ENCODE measurements around the gene DAPK1. TPM values are rescaled to one million over a fixed set of nuclear protein-coding genes. Genes with fewer than 3 reads are reported as not detected.

The DAPK1 gene
- total RNA-seq, 1 experiment from 2014 or later: 19.7 TPM

- intact Hi-C loops (cut with micrococcal nuclease): no loop called here
- peak overlapping the region; percentile 64 for H3K27ac Mint-ChIP-seq (ENCODE audit: low read depth, unreplicated experiment)
- ChIA-PET POLR2A (no interaction called here), CTCF (no interaction called here)
- no peaks in the 10 kb centered on the region for H3K27me3 Mint-ChIP-seq (ENCODE audit: insufficient read depth, unreplicated experiment)
- no peak for TF ChIP-seq CTCF (IDR thresholded peaks at IDR 0.05; ENCODE audit: unreplicated experiment)
- peak; percentile 38 for DNase-seq (ENCODE audit: unreplicated experiment)
- H3K4me3 Mint-ChIP-seq (ENCODE audit: unreplicated experiment): peak overlapping the region; percentile 45
- peaks cover 9% of the 10 kb centered on the region for H3K4me1 Mint-ChIP-seq (ENCODE audit: insufficient read depth, unreplicated experiment)
- no peaks in the 10 kb centered on the region for H3K9me3 Mint-ChIP-seq (ENCODE audit: unreplicated experiment)
- H3K36me3 Mint-ChIP-seq (ENCODE audit: insufficient read depth, unreplicated experiment): no peaks in the 10 kb centered on the region
- no TSS peak for BruUV-seq (replicated peaks)
Observed at GRCh38 chr9:87592554-87593358, 95.1 kb downstream of the DAPK1 start.

GRCh38 chr9:87593359-87593980, 95.8 kb downstream of the DAPK1 start:
- Mint-ChIP-seq H3K27me3 (ENCODE audit: insufficient read depth, unreplicated experiment) (no peaks in the 10 kb centered on the region), H3K4me3 (ENCODE audit: unreplicated experiment) (no peak overlapping the region), H3K4me1 (ENCODE audit: insufficient read depth, unreplicated experiment) (peaks cover 9% of the 10 kb centered on the region), H3K9me3 (ENCODE audit: unreplicated experiment) (no peaks in the 10 kb centered on the region), H3K27ac (ENCODE audit: low read depth, unreplicated experiment) (no peak overlapping the region), H3K36me3 (ENCODE audit: insufficient read depth, unreplicated experiment) (no peaks in the 10 kb centered on the region)
- ChIA-PET CTCF (no interaction called here), POLR2A (interaction anchor here (0.6 kb wide), 1 partner anchor 898 kb away, joined by 3 read pairs; no protein-coding TSS in a partner anchor)
- no peak for TF ChIP-seq CTCF (IDR thresholded peaks at IDR 0.05; ENCODE audit: unreplicated experiment)
- BruUV-seq (replicated peaks): no TSS peak
- DNase-seq (ENCODE audit: unreplicated experiment): no peak
- intact Hi-C loops (cut with micrococcal nuclease): no loop called here

- Mint-ChIP-seq H3K4me3 (ENCODE audit: unreplicated experiment) (no peak overlapping the region), H3K9me3 (ENCODE audit: unreplicated experiment) (no peaks in the 10 kb centered on the region), H3K4me1 (ENCODE audit: insufficient read depth, unreplicated experiment) (peaks cover 9% of the 10 kb centered on the region)
Observed at GRCh38 chr9:87594194-87594593, 96.5 kb downstream of the DAPK1 start.

More at GRCh38 chr9:87594194-87594593, 96.5 kb downstream of the DAPK1 start:
- TF ChIP-seq CTCF (IDR thresholded peaks at IDR 0.05; ENCODE audit: unreplicated experiment): no peak
- no peak for DNase-seq (ENCODE audit: unreplicated experiment)
- H3K27ac Mint-ChIP-seq (ENCODE audit: low read depth, unreplicated experiment): no peak overlapping the region
- ChIA-PET POLR2A (no interaction called here), CTCF (no interaction called here)
- no TSS peak for BruUV-seq (replicated peaks)
- no peaks in the 10 kb centered on the region for H3K36me3 Mint-ChIP-seq (ENCODE audit: insufficient read depth, unreplicated experiment)
- no peaks in the 10 kb centered on the region for H3K27me3 Mint-ChIP-seq (ENCODE audit: insufficient read depth, unreplicated experiment)
- intact Hi-C loops (cut with micrococcal nuclease): no loop called here

Data from MCF 10A (cell line).